ENCODE data around the gene PPP1R1B. TPM values are rescaled to one million over a fixed set of nuclear protein-coding genes. Genes with fewer than 3 reads are reported as not detected.

The PPP1R1B gene
- total and polyA plus RNA-seq, 2 experiments from 2014 or later, result 3.4 to 5.4 TPM

GRCh38 chr17:39605492-39606433 lies 21.0 kb upstream of the PPP1R1B start:
- Histone ChIP-seq H3K4me2 (peak overlapping the region; percentile 88), H3K4me3 (peak overlapping the region; percentile 66)

GRCh38 chr17:39606434-39607056 lies 20.2 kb upstream of the PPP1R1B start:
- Mint-ChIP-seq H3K36me3 (ENCODE audit: low read depth) (no peaks in the 10 kb centered on the region), H3K4me3 (peak overlapping the region; percentile 69; the same call in 2 of the 3 replicates), H3K9me3 (no peaks in the 10 kb centered on the region), H3K4me1 (peaks cover 36% of the 10 kb centered on the region), H3K27ac (no peak overlapping the region), H3K27me3 (ENCODE audit: insufficient read depth, low read depth, poor library complexity) (peaks cover 92% of the 10 kb centered on the region)
- ATAC-seq (peak; percentile 37), DNase-seq (ENCODE audit: low spot score) (peak; percentile 56)
- H3K4me3 ChIP-seq, result peak overlapping the region; percentile 66
- H4K20me1 ChIP-seq (replicated peaks; ENCODE audit: insufficient read depth), result peaks cover 6% of the 10 kb centered on the region
- no peak overlapping the region for H3K27ac ChIP-seq (ENCODE audit: low read depth)
- H2AFZ ChIP-seq, result peak overlapping the region; percentile 83
- no peaks in the 10 kb centered on the region for H3K9me2 ChIP-seq (ENCODE audit: insufficient read depth)
- H3F3A ChIP-seq (replicated peaks; ENCODE audit: low read depth), result peaks cover 32% of the 10 kb centered on the region
- H3K4me2 ChIP-seq, result peak overlapping the region; percentile 88
- no peaks in the 10 kb centered on the region for H3K36me3 ChIP-seq (ENCODE audit: insufficient read depth)
- peaks cover 37% of the 10 kb centered on the region for H3K4me1 ChIP-seq (ENCODE audit: insufficient read depth)
- H3K27me3 ChIP-seq (ENCODE audit: insufficient read depth), result peaks cover 100% of the 10 kb centered on the region
- no peaks in the 10 kb centered on the region for H3K79me2 ChIP-seq (replicated peaks; ENCODE audit: insufficient read depth)
- no peak for TF ChIP-seq POLR2AphosphoS5 (IDR thresholded peaks at IDR 0.05; ENCODE audit: low read depth)
- no peak for TF ChIP-seq EZH2 (IDR thresholded peaks at IDR 0.05; ENCODE audit: low read depth, unreplicated experiment)
- TF ChIP-seq JUNB (IDR thresholded peaks at IDR 0.05; ENCODE audit: unreplicated experiment), result no peak
- no peak for TF ChIP-seq NANOG (IDR thresholded peaks at IDR 0.05; ENCODE audit: borderline replicate concordance)
- TF ChIP-seq CREB1 (CRISPR knock-in tag; IDR thresholded peaks at IDR 0.05; ENCODE audit: low read depth), result no peak
- no peak for TF ChIP-seq ZNF114 (CRISPR knock-in tag; IDR thresholded peaks at IDR 0.05)
- no peak for TF ChIP-seq REST (IDR thresholded peaks at IDR 0.05; ENCODE audit: unreplicated experiment)
- no peak for TF ChIP-seq ZNF331 (CRISPR knock-in tag; IDR thresholded peaks at IDR 0.05; ENCODE audit: low read depth)
- no peak for TF ChIP-seq ETS1 (IDR thresholded peaks at IDR 0.05)

More at GRCh38 chr17:39605492-39606433, 21.0 kb upstream of the PPP1R1B start:
- ATAC-seq (peak; percentile 24), DNase-seq (ENCODE audit: low spot score) (peak; percentile 77)
- Histone ChIP-seq H3K4me1 (ENCODE audit: insufficient read depth) (peaks cover 45% of the 10 kb centered on the region), H2AFZ (peak overlapping the region; percentile 83), H3K27me3 (ENCODE audit: insufficient read depth) (peaks cover 100% of the 10 kb centered on the region), H3F3A (replicated peaks; ENCODE audit: low read depth) (peaks cover 40% of the 10 kb centered on the region), H3K79me2 (replicated peaks; ENCODE audit: insufficient read depth) (no peaks in the 10 kb centered on the region), H3K36me3 (ENCODE audit: insufficient read depth) (no peaks in the 10 kb centered on the region), H4K20me1 (replicated peaks; ENCODE audit: insufficient read depth) (peaks cover 6% of the 10 kb centered on the region), H3K27ac (ENCODE audit: low read depth) (no peak overlapping the region), H3K9me2 (ENCODE audit: insufficient read depth) (no peaks in the 10 kb centered on the region)
- TF ChIP-seq EZH2 (IDR thresholded peaks at IDR 0.05; ENCODE audit: low read depth, unreplicated experiment), result peak; percentile 93
- TF ChIP-seq REST (IDR thresholded peaks at IDR 0.05; ENCODE audit: unreplicated experiment), result no peak
- H3K9me3 Mint-ChIP-seq, result no peaks in the 10 kb centered on the region
- H3K4me1 Mint-ChIP-seq, result peaks cover 42% of the 10 kb centered on the region
- no peaks in the 10 kb centered on the region for H3K36me3 Mint-ChIP-seq (ENCODE audit: low read depth)
- H3K27me3 Mint-ChIP-seq (ENCODE audit: insufficient read depth, low read depth, poor library complexity), result peaks cover 96% of the 10 kb centered on the region
- no peak overlapping the region for H3K27ac Mint-ChIP-seq
- H3K4me3 Mint-ChIP-seq, result peak overlapping the region; percentile 64

All from GM23338 (cell line).